Ovary (tissue), 3 donors: ENCODE measurements around the gene CRADD.

Experiments
- POLR2A ChIP-seq: fragments of 450-650 bp; IDR thresholded peaks from one replicate; pipeline ENCODE4 v1.6.1; 2017; ENCODE audit warnings: antibody characterized with exemption, mild to moderate bottlenecking, moderate library complexity
- TF ChIP-seq, protein P1 (sequence below), 3 donors: fragments of 450-650 bp in 2 of 3; fragments of 200-600 bp in 1 of 3; IDR thresholded peaks; one replicate each; pipeline versions ENCODE4 v1.5.1 to v1.8.0; 2016 to 2022; ENCODE audit warnings: antibody characterized with exemption in 3 of 3, mild to moderate bottlenecking in 1 of 3
- donor health status: DM: no; HTN: no; CAD: no.

DNA sequence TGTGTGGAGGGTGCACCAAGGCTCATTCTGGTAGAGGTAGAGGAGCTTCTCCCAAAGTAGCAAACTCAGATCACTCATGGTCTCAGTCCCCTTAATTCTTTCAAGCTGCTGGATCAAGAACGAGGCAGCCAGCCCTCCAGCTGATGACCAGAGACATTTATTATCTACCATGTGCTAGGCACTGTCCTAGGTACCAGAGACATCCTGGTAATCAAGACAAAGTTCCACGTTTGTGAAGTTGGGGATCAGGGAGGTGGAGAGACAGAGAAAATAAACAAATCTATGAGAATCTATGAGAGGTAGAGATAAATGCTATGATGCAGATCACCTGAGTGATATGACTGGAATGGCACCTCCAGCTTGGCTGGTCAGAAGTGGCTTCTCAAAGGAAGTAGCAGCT lies 130.2 kb downstream of the CRADD start:
- TF ChIP-seq, protein P1, sequence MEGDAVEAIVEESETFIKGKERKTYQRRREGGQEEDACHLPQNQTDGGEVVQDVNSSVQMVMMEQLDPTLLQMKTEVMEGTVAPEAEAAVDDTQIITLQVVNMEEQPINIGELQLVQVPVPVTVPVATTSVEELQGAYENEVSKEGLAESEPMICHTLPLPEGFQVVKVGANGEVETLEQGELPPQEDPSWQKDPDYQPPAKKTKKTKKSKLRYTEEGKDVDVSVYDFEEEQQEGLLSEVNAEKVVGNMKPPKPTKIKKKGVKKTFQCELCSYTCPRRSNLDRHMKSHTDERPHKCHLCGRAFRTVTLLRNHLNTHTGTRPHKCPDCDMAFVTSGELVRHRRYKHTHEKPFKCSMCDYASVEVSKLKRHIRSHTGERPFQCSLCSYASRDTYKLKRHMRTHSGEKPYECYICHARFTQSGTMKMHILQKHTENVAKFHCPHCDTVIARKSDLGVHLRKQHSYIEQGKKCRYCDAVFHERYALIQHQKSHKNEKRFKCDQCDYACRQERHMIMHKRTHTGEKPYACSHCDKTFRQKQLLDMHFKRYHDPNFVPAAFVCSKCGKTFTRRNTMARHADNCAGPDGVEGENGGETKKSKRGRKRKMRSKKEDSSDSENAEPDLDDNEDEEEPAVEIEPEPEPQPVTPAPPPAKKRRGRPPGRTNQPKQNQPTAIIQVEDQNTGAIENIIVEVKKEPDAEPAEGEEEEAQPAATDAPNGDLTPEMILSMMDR (IDR thresholded peaks at IDR 0.05), result no peak
- TF ChIP-seq POLR2A, result no peak
